Measurements from ENCODE around the gene RABGAP1L.

The RABGAP1L gene

DNA sequence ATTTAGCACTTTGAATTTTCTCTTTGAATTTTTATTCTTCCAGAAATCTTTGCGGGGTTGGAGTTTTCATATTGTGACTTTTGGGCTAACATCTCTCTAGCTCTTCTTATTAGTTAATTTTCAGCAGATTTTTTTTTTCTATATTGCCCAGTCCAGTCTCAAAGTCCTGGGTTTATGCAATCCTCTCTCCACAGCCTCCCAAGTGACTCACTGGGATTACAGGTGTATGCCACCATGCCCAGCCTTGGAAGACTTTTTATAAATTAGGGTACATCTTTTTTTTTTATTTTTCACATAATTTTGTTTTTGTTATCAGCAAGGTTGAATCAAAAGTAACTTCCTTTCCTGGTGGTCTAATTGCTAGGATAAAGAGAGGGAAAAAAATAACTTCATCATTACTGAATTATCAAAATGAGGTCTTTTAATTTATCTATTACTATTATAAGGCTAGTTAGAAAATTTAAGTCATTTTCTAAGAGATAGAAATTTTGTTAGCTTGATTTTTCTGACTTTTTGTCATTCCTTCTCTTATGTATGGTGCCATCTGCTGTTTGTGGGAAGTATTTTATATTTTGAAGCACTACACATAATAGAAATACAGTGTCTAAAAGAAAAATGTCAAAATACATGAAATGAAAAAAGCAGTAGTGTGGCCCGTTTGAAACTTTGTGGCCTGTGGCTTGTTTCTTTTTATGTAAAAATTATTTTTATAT lies 567.0 kb downstream of the RABGAP1L start:
- no peak for DNase-seq

GRCh38 chr1:174726880-174727585 lies 567.7 kb downstream of the RABGAP1L start:
- DNase-seq, result no peak

- DNase-seq, result no peak
Measured at GRCh38 chr1:174734270-174734669, 575.0 kb downstream of the RABGAP1L start.

GRCh38 chr1:174736831-174737230 lies 577.5 kb downstream of the RABGAP1L start:
- DNase-seq, result no peak

DNA sequence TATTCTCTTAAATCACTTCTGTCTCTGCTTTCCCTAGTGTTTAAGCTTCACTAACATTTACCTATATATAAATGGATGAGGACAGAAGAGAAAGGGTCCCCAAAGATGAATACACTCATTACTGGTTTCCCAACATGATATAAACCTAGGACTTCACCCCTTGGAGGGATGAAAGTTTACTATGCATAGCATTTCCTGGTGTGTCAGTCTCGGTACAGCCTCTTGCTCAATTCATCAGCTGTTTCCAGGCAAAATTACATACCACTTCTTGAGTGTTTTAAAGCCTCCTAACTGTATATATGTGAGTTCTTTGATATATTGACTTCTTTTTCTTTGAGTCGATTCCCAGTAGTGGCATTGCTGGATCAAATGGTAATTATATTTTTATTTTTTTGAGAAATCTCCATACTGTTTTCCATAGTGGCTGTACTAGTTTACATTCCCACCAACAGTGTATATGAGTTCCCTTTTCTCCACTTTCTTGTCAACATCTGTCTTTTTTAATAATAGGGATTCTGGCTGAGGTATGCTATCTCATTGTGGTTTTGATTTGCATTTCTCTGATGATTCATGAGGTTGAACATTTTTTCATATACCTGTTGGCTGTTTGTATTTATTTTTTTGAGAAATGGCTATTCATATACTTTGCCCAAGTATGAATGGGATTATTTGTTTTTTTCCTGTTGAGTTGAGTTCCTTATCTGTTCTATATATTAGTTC lies 581.1 kb downstream of the RABGAP1L start:
- DNase-seq, result no peak

GRCh38 chr1:174742805-174743653 lies 583.7 kb downstream of the RABGAP1L start:
- DNase-seq, result no peak

DNA sequence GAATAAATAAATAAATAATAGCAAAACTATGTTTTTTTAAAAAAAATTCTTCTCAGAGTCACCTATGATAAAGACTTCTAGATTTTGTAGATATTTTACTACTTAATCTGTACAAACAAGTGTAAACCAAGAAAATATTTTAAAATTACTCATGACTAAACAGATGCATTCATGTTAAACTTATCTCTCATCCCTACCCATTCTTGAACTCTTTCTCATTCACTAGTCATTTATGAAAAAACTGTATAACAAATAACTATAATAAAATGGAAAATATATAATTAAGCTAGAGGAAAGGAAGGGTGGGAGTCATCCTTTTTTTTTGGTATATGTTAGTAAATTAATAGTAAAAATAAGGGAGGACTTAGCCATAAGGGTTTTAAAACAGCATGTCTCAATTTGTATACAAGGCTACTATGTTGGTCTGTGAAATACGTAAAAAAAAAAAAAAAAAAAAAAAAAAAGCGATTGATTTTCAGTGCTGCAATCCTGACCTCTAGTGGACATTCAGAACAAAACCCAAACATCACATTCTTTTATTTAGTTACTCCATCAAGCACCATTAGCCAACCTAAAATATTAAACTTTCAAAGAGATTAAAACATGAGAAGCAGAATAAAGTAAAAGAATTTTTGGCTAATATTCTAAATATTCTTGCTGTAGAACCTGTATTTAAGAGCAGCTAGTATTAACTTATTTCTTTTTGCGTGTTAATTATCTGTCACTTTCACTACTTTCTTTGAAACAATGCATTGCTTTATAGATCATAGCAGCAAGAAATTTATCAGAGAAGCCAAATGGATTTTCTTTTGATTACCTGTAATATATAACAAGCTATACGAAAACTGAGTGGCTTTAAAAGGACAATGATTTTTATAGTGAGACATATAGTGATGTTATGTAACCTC lies 584.6 kb downstream of the RABGAP1L start:
- DNase-seq, result no peak

GRCh38 chr1:174744886-174745285 lies 585.6 kb downstream of the RABGAP1L start:
- DNase-seq, result no peak

DNA sequence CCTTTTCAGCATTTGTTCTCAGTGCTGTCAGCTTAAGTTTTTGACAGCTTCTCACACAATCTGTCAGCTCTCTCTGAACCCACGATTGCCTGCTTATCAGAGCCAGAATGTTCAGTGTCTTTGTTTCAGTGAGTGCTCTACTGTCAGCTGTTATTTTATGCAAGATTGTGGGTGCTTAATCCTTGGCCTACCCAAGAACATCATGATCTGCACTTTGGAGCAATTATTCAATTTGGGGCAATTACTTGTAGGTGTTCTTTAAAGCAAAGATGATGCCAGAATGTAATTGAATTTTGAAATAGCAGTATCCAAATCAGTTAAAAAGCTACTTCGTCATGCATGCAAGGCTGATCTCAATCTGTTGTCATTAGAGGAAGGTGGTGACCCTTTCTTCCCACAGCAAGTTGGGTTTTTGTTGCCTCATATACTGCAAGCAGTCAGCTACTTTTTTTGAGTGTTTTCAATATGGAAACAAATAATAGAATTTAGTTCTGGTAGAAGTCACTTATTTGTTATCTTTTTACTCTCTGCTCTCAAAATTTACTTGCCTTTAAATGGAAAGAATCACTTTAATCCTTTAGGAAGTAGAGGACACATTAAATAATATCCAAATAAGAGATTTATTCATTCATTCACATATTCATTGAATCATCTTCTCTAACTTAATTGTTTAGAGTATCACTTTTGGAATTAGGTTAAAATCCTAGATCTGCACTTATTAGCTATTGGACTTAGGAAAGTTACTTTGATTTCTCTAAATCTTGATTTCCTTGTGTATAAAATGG lies 586.9 kb downstream of the RABGAP1L start:
- DNase-seq, result no peak

DNA sequence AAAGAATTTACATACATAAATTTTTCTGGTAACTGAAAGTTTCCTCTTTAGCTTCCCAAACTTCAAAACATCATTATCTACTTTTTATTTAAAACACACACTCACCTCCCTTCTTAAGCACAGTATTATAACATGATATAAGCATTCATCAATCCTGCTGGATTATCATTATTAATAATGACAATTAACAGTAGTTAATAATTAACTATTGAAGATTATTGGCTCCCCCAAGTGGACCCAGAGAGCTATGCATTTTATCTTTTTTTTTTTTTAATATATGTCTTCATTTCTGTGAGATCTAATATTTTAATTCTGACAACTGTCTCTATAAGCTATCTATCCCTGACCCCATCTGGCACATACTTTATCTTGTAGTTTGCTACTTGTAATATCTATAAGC lies 588.3 kb downstream of the RABGAP1L start:
- DNase-seq, result no peak

GRCh38 chr1:174748586-174748985 lies 589.3 kb downstream of the RABGAP1L start:
- no peak for DNase-seq

- DNase-seq, result no peak
Measured at GRCh38 chr1:174753131-174753530, 593.8 kb downstream of the RABGAP1L start.

DNA sequence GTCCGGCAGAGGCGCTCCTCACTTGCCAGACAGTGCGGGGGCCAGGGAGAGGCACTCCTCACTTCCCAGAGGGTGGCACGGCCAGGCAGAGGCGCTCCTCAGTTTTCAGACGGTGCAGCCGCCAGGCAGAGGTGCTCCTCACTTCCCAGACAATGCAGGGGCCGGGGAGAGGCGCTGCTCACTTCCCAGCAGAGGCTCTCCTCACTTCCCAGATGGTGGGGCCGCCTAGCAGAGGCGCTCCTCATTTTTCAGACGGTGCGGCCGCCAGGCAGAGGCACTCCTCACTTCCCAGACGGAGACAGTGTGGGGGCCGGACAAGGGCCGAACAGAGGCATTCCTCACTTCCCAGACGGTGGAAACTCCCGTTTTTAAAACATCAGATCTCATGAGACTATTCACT lies 602.0 kb downstream of the RABGAP1L start:
- no peak for DNase-seq

- DNase-seq, result no peak
Measured at GRCh38 chr1:174761901-174762585, 602.7 kb downstream of the RABGAP1L start.

DNA sequence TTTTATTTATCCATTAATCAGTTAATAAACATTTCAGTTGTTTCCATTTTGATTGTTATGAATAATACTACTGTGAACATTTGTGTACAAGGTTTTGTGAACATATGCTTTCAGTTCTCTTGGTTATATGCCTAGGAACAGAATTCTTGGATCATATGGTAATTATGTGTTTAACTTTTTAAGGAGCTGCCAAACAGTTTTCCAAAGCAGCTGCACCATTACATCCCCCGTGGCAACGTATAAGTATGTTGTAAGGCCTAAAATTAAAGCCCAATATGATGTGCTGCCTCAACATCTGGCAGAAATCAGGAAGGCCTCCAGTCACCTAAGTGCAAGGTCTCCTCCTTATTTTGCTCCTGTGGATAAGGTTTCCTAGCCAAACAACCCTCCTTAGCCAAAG lies 604.9 kb downstream of the RABGAP1L start:
- DNase-seq, result no peak

DNA sequence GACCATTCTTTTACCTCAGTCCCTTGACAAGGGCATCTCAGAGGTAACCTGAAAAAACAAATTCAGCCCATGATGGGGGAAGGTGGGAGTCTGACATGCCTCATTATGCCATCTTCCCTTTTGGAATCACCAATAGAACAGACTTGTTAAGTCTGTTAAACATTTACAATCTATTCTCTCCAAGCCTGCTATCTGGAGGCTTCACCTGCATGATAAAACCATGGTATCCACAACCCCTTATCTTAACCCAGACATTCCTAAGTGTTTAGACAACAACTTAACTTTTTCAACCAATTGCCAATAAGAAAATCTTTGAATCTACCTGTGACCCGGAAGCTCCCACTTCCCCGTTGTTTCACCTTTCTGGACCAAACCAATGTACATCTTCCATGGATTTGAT lies 607.4 kb downstream of the RABGAP1L start:
- no peak for DNase-seq

- DNase-seq, result no peak
Measured at GRCh38 chr1:174768516-174768915, 609.2 kb downstream of the RABGAP1L start.

DNA sequence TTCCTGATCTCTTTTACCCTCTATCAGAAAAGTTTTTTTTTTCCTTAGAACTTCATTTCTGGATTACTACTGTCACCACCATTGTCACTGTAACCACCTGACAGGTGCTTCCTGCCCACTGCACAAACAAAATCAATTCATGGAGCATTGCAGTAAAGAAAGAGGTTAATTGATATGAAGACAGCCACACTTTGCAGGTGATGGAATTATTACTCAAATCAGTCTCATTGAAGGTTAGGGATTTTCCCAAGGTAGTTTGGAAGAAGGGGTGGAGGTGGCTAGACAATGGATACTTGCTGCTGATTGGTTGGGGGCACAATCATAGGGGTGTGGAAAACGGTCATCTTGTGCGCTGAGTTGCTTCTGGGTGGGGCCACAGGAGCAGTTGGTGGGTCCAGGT lies 609.6 kb downstream of the RABGAP1L start:
- DNase-seq, result no peak

- no peak for DNase-seq
Measured at GRCh38 chr1:174769961-174770549, 610.7 kb downstream of the RABGAP1L start.

- no peak for DNase-seq
Measured at GRCh38 chr1:174775621-174776020, 616.3 kb downstream of the RABGAP1L start.

All from NCI-H2029 treated with DMSO at 0.1 percent for 48 hours (cell line).